ENCODE data around the gene DNAAF2.
"Not testable (repeated sequence)": the region's sequence is repeated elsewhere in the genome, so short reads cannot be mapped to it uniquely, and the experiment has no call there.

The DNAAF2 gene

GRCh38 chr14:49622022-49622607 is 12.9 kb downstream of the DNAAF2 start:
- peak overlapping the region; percentile 74 for H3K4me3 ChIP-seq (ENCODE audit: low read length)

DNA sequence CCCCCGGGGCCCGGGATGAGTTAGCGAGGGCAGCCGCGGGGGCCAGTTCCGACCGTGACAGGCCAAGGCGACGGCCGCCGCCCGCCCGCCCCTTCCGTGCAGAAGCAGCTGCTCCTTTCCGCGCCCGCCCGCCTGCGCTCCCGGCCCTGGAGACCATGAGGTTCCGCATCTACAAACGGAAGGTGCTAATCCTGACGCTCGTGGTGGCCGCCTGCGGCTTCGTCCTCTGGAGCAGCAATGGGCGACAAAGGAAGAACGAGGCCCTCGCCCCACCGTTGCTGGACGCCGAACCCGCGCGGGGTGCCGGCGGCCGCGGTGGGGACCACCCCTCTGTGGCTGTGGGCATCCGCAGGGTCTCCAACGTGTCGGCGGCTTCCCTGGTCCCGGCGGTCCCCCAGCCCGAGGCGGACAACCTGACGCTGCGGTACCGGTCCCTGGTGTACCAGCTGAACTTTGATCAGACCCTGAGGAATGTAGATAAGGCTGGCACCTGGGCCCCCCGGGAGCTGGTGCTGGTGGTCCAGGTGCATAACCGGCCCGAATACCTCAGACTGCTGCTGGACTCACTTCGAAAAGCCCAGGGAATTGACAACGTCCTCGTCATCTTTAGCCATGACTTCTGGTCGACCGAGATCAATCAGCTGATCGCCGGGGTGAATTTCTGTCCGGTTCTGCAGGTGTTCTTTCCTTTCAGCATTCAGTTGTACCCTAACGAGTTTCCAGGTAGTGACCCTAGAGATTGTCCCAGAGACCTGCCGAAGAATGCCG is 13.7 kb downstream of the DNAAF2 start:
- no peak for DNase-seq (ENCODE audit: low read depth, low spot score)
- H3K4me3 ChIP-seq (ENCODE audit: low read length), result peak overlapping the region; percentile 74

More at GRCh38 chr14:49622022-49622607, 12.9 kb downstream of the DNAAF2 start:
- no peak for DNase-seq (ENCODE audit: low read depth, low spot score)

DNA sequence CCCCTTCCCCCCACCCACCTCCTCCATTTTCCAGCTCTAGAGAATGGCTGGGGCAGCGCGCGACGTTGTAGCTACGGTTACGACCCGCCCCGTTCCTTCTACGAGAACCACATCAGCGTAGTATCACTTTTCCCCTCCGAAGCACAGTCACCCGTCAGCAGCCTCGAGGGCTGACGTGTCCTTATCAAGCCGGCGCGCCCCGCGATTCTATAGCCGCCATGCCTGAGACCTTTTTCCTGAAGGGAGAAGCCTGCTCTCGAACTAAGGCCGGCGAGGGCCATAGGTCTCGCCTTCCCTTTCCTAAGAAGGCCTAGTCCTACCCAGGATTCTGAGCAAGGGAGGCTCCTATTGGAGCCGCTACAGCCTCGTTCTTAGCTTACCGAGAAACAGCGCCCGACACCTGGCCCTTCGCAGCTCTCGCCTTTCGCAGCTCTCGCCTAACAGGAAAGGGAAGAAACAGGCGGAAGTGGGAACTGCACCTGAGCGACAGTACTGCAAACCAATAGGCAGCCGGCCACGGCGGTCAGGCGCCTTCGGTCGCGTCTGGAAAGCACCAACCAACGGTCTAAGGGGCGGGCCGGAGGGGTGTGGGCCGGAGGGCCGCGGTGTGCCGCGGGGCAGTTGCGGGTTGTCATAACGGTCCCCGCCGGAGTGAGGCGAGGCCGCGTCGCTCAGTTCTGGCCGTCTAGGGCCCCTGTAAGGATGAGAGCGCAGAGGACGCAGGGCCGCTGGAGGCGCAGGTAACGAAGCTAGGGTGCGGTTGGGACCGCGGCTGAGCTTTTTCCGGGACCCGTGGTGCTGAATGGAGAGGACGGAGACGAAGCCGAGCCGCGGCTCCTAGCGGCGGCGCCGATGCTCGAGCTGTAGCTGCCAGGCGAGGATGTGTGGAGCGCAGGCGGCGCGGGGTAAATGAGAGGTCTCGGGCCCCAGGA is 14.6 kb downstream of the DNAAF2 start, which contains the start of the genes MGAT2 and RPL36AL:
TSS of gene MGAT2 (plus strand) at position 618 of the 932 bp plus-strand sequence. CDS start 470 bp downstream, outside the sequence.
TSS of gene RPL36AL (minus strand) at position 445 of the 932 bp plus-strand sequence. CDS start 1,522 bp downstream, outside the sequence.
- H3K4me3 ChIP-seq (ENCODE audit: low read length), result peak within 1 kb of the TSS; percentile 74
- peak; percentile 97 for DNase-seq (ENCODE audit: low read depth, low spot score)

DNA sequence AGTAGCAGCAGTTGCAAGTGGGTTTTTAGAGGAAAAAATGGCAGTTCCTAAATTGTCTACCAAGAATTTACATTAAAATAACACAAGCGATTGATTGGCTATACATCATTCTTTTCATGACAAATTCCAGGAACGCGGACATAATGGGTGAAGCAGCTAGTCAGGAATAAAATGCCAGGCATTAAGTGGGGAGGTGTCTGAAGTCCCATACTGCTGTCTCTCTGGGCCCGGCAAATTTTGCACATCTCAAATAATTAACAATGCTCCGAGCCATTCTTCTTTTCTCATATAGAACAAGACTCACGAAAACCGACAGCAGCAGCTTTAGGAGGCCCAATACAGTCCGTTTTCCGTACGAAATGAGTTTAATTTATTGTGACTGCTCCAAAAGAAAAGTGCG is 15.3 kb downstream of the DNAAF2 start:
- DNase-seq (ENCODE audit: low read depth, low spot score), result no peak
- H3K4me3 ChIP-seq (ENCODE audit: low read length), result peak overlapping the region; percentile 74

- not testable (repeated sequence) for DNase-seq (ENCODE audit: low read depth, low spot score)
- H3K4me3 ChIP-seq (ENCODE audit: low read length), result peak overlapping the region; percentile 74
Observed at GRCh38 chr14:49619273-49619672, 15.8 kb downstream of the DNAAF2 start.

DNA sequence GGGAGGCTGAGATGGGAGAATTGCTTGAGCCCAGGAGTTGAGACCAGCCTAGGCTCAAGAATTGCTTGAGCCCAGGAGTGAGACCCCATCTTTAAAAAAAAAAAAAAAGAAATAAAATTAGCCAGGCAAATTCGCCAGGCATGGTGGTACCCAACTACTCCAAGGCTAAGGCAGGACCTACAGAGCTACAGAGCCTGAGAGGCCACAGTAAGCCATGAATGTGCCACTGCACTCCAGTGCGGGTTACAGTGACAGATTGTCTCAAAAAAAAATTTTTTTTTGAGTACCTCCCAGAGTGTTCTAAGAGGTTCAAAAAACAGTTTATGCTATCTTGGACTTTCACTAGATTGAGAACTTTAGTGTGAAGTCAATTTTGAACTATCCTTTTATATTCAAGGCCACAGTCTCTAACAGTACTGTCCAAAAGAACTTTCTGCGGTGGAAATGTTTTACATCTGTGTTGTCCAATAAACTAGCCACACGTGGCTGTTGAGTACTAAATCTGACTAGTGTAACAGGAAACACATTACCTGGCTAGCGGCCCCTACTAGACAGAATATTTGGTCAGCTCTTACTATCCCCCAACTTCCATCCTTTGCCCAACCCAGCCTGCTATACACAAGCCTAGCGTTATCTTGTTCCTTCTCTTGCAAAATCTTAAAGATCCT is 17.1 kb downstream of the DNAAF2 start:
- no peak overlapping the region for H3K4me3 ChIP-seq (ENCODE audit: low read length)

DNA sequence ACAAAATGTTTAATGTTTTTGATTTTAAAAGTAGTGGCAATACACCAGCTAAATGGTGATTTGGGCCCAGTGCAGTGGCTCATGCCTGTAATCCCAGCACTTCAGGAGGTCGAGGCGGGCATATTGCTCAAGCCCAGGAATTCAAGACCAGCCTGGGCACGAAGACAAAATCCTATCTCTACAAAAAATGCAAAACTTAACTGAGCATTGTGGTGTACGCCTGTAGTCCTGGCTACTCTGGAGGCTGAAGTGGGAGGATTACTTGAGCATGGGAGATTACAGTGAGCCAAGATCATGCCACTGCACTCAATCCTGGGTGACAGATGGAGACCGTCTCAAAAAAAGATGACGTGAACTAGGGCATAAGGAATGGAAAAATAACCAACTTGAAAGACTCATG is 19.3 kb downstream of the DNAAF2 start:
- no peak for DNase-seq (ENCODE audit: low read depth, low spot score)
- H3K4me3 ChIP-seq (ENCODE audit: low read length), result no peak overlapping the region

More for the DNA sequence above, 17.1 kb downstream of the DNAAF2 start:
- no peak for DNase-seq (ENCODE audit: low read depth, low spot score)

GRCh38 chr14:49614196-49614595 is 20.8 kb downstream of the DNAAF2 start:
- no peak for DNase-seq (ENCODE audit: low read depth, low spot score)
- H3K4me3 ChIP-seq (ENCODE audit: low read length), result no peak overlapping the region

GRCh38 chr14:49612671-49613070 is 22.4 kb downstream of the DNAAF2 start:
- no peak overlapping the region for H3K4me3 ChIP-seq (ENCODE audit: low read length)

GRCh38 chr14:49612251-49612650 is 22.8 kb downstream of the DNAAF2 start:
- H3K4me3 ChIP-seq (ENCODE audit: low read length), result no peak overlapping the region
- DNase-seq (ENCODE audit: low read depth, low spot score), result no peak

More at GRCh38 chr14:49612671-49613070, 22.4 kb downstream of the DNAAF2 start:
- DNase-seq (ENCODE audit: low read depth, low spot score), result no peak

- no peak for DNase-seq (ENCODE audit: low read depth, low spot score)
- H3K4me3 ChIP-seq (ENCODE audit: low read length), result no peak overlapping the region
Observed at GRCh38 chr14:49607583-49607982, 27.5 kb downstream of the DNAAF2 start.

DNA sequence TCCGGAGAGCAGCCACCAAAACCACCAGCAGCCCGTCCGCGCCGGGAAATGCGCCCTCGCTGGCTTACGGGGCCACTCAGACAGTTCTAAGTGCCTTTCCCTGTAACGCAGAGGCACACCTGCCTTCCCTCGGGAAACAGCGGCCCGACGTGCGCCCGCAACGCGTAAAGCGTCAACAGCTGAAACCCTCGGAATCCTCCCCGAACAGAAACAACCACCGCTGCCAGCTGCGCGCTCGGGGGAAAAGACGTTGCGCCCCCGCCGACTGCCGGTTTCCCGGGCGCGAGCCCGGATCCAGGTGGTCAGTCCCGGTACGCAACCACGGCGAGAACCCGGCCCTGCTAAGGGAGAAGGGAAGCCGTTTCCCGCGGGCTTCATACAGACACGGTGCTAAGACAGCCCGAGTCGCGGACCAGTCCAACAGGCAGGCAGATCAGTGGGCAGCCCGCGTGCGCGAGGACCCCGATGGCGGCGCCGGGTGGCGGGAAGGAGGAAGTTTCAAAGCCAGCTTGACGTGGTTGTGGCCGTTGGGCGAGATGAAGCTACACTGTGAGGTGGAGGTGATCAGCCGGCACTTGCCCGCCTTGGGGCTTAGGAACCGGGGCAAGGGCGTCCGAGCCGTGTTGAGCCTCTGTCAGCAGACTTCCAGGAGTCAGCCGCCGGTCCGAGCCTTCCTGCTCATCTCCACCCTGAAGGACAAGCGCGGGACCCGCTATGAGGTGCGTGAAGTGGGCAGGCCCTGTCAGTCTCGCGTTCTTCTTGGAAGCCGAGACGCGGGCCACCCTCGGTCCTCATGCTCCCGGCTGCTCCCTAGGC is 36.4 kb downstream of the DNAAF2 start, which contains the start of gene LRR1:
TSS of gene LRR1 (plus strand) at position 456 of the 816 bp plus-strand sequence. CDS start at position 537, 81 bp downstream.
- DNase-seq (ENCODE audit: low read depth, low spot score), result peak; percentile 83
- H3K4me3 ChIP-seq (ENCODE audit: low read length), result peak within 1 kb of the TSS; percentile 98

- peak overlapping the region; percentile 98 for H3K4me3 ChIP-seq (ENCODE audit: low read length)
- no peak for DNase-seq (ENCODE audit: low read depth, low spot score)
Observed at GRCh38 chr14:49598189-49598484, 36.9 kb downstream of the DNAAF2 start.

- peak; percentile 48 for DNase-seq (ENCODE audit: low read depth, low spot score)
- H3K4me3 ChIP-seq (ENCODE audit: low read length), result no peak overlapping the region
Observed at GRCh38 chr14:49594347-49595091, 40.5 kb downstream of the DNAAF2 start.

DNA sequence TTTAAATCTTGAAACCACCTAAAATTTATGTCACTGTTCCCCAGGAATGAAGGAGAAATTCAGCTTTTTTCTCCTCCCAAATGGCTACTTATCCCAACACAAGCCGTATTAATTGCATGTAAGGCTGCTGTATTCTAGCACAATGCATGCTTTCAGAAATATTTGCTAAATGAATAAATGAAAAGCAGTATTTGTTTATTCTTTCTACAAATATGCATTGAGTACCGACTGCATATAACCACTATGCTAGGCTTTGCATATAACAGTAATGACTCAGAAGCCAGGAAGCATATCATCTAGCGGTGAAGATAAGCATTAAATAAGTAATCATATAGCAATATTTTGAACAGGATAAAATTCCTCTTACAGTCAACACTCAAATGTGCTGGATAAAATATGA is 42.0 kb downstream of the DNAAF2 start:
- H3K4me3 ChIP-seq (ENCODE audit: low read length), result no peak overlapping the region
- no peak for DNase-seq (ENCODE audit: low read depth, low spot score)

GRCh38 chr14:49589387-49589786 is 45.7 kb downstream of the DNAAF2 start:
- no peak overlapping the region for H3K4me3 ChIP-seq (ENCODE audit: low read length)
- DNase-seq (ENCODE audit: low read depth, low spot score), result no peak

DNA sequence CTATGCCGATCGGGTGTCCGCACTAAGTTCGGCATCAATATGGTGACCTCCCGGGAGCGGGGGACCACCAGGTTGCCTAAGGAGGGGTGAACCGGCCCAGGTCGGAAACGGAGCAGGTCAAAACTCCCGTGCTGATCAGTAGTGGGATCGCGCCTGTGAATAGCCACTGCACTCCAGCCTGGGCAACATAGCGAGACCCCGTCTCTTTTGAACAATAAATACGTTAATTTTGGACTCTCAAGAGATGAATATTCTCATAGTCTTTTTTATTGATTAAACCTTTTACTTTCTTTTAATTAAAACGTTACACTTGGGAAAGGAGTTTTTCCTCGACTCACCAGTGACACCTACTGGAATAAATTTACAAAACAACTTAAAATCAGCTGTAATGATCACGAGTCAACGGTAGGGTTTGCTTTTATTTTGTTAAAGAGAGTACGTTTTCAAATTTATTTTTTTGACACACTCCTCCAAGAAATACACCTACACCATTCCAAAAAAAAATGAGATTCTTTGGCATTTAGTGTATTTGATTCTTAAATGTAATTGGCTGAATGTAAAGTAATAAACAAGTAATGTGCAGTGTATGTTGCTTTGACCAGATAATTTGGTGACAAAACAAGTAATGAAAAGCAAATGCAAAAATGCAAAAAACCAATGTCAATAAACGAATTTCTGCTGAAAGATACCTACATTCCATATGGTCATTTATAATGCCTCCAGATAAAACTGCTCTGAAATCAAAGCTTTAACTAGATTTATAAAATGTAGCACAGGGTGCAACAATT is 48.2 kb downstream of the DNAAF2 start:
- peak; percentile 84 for DNase-seq (ENCODE audit: low read depth, low spot score)
- H3K4me3 ChIP-seq (ENCODE audit: low read length), result peak overlapping the region; percentile 98
